ENCODE results near the gene SOX8.

The SOX8 gene

GRCh38 chr16:970386-970765 is 11.2 kb upstream of the SOX8 start:
- Histone ChIP-seq H3K27ac (ENCODE audit: low read depth, low read length) (peak overlapping the region; percentile 84), H3K4me1 (ENCODE audit: control insufficient read depth, insufficient read depth, low read length) (peaks cover 8% of the 10 kb centered on the region), H3K9ac (ENCODE audit: low read length) (peak overlapping the region; percentile 42), H3K4me3 (ENCODE audit: low read length) (peak overlapping the region; percentile 88), H3K27me3 (ENCODE audit: control insufficient read depth, insufficient read depth, low read length) (peaks cover 2% of the 10 kb centered on the region), H3K36me3 (ENCODE audit: control insufficient read depth, insufficient read depth, low read length) (no peaks in the 10 kb centered on the region)

GRCh38 chr16:970766-971581 is 10.6 kb upstream of the SOX8 start, which contains the start of gene LMF1:
Gene LMF1 (minus strand): TSS chr16:970984. CDS start chr16:970980, 4 bp downstream.
- Histone ChIP-seq H3K4me3 (ENCODE audit: low read length) (peak within 1 kb of the TSS; percentile 88), H3K4me1 (ENCODE audit: control insufficient read depth, insufficient read depth, low read length) (peaks cover 8% of the 10 kb centered on the region), H3K27me3 (ENCODE audit: control insufficient read depth, insufficient read depth, low read length) (peaks cover 2% of the 10 kb centered on the region), H3K9ac (ENCODE audit: low read length) (peak within 1 kb of the TSS; percentile 42), H3K27ac (ENCODE audit: low read depth, low read length) (peak within 1 kb of the TSS; percentile 84), H3K36me3 (ENCODE audit: control insufficient read depth, insufficient read depth, low read length) (no peaks in the 10 kb centered on the region)

DNA sequence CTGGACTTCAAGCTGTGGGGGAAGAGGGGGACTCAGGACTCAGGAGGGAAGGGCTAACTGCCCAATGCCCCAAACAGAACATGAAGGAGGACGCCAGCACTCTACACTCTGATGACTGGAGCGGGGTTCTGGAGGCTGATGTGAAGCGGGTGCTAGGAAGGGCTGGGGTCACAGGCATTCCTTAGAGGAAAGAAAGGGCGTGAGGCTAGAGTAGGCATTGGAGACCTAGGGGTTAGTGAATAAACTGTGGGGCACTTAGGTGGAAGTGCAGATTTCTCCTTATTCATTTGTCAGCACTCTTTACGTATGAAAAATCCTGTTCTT is 10.0 kb upstream of the SOX8 start:
- H3K4me1 ChIP-seq (ENCODE audit: control insufficient read depth, insufficient read depth, low read length), result peaks cover 8% of the 10 kb centered on the region
- no peaks in the 10 kb centered on the region for H3K36me3 ChIP-seq (ENCODE audit: control insufficient read depth, insufficient read depth, low read length)
- peaks cover 2% of the 10 kb centered on the region for H3K27me3 ChIP-seq (ENCODE audit: control insufficient read depth, insufficient read depth, low read length)
- H3K27ac ChIP-seq (ENCODE audit: low read depth, low read length), result no peak overlapping the region
- peak overlapping the region; percentile 55 for H3K4me3 ChIP-seq (ENCODE audit: low read length)
- no peak overlapping the region for H3K9ac ChIP-seq (ENCODE audit: low read length)

GRCh38 chr16:971981-972315 is 9.6 kb upstream of the SOX8 start:
- peaks cover 2% of the 10 kb centered on the region for H3K27me3 ChIP-seq (ENCODE audit: control insufficient read depth, insufficient read depth, low read length)
- H3K27ac ChIP-seq (ENCODE audit: low read depth, low read length), result no peak overlapping the region
- no peak overlapping the region for H3K4me3 ChIP-seq (ENCODE audit: low read length)
- H3K36me3 ChIP-seq (ENCODE audit: control insufficient read depth, insufficient read depth, low read length), result no peaks in the 10 kb centered on the region
- no peak overlapping the region for H3K9ac ChIP-seq (ENCODE audit: low read length)
- peaks cover 8% of the 10 kb centered on the region for H3K4me1 ChIP-seq (ENCODE audit: control insufficient read depth, insufficient read depth, low read length)

GRCh38 chr16:972316-973002 is 9.1 kb upstream of the SOX8 start:
- H3K36me3 ChIP-seq (ENCODE audit: control insufficient read depth, insufficient read depth, low read length), result no peaks in the 10 kb centered on the region
- no peak overlapping the region for H3K4me3 ChIP-seq (ENCODE audit: low read length)
- peaks cover 8% of the 10 kb centered on the region for H3K4me1 ChIP-seq (ENCODE audit: control insufficient read depth, insufficient read depth, low read length)
- H3K27me3 ChIP-seq (ENCODE audit: control insufficient read depth, insufficient read depth, low read length), result peaks cover 2% of the 10 kb centered on the region
- H3K27ac ChIP-seq (ENCODE audit: low read depth, low read length), result no peak overlapping the region
- no peak overlapping the region for H3K9ac ChIP-seq (ENCODE audit: low read length)

DNA sequence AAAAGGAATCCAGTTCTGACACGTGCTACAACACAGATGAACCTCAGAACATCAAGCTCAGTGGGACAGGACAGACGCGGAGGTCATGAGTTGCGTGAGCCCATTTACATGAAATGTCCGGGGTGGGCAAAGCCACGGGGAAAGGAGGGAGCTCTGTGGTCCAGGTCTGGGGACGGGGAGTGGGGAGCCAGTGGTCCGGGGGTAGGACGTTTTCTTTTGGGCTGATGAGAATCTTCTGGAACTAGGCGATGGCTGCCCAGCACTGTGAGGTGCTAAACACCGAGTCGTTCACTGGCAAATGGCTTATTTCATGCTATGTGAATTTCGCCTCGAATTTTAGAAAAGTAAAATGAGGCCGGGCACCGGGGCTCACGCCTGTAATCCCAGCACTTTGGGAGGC is 8.2 kb upstream of the SOX8 start:
- Histone ChIP-seq H3K4me1 (ENCODE audit: control insufficient read depth, insufficient read depth, low read length) (peaks cover 8% of the 10 kb centered on the region), H3K4me3 (ENCODE audit: low read length) (no peak overlapping the region), H3K36me3 (ENCODE audit: control insufficient read depth, insufficient read depth, low read length) (no peaks in the 10 kb centered on the region), H3K27ac (ENCODE audit: low read depth, low read length) (no peak overlapping the region), H3K27me3 (ENCODE audit: control insufficient read depth, insufficient read depth, low read length) (peaks cover 2% of the 10 kb centered on the region), H3K9ac (ENCODE audit: low read length) (no peak overlapping the region)

- H3K27me3 ChIP-seq (ENCODE audit: control insufficient read depth, insufficient read depth, low read length), result peaks cover 2% of the 10 kb centered on the region
- H3K36me3 ChIP-seq (ENCODE audit: control insufficient read depth, insufficient read depth, low read length), result no peaks in the 10 kb centered on the region
- no peak overlapping the region for H3K4me3 ChIP-seq (ENCODE audit: low read length)
- peaks cover 8% of the 10 kb centered on the region for H3K4me1 ChIP-seq (ENCODE audit: control insufficient read depth, insufficient read depth, low read length)
- H3K27ac ChIP-seq (ENCODE audit: low read depth, low read length), result no peak overlapping the region
- H3K9ac ChIP-seq (ENCODE audit: low read length), result no peak overlapping the region
Observed at GRCh38 chr16:974001-974601, 7.5 kb upstream of the SOX8 start.

- Histone ChIP-seq H3K27ac (ENCODE audit: low read depth, low read length) (no peak overlapping the region), H3K27me3 (ENCODE audit: control insufficient read depth, insufficient read depth, low read length) (peaks cover 2% of the 10 kb centered on the region), H3K9ac (ENCODE audit: low read length) (no peak overlapping the region), H3K4me3 (ENCODE audit: low read length) (no peak overlapping the region), H3K36me3 (ENCODE audit: control insufficient read depth, insufficient read depth, low read length) (no peaks in the 10 kb centered on the region), H3K4me1 (ENCODE audit: control insufficient read depth, insufficient read depth, low read length) (peaks cover 6% of the 10 kb centered on the region)
Observed at GRCh38 chr16:974611-975261, 6.8 kb upstream of the SOX8 start.

- Histone ChIP-seq H3K27ac (ENCODE audit: low read depth, low read length) (no peak overlapping the region), H3K4me3 (ENCODE audit: low read length) (no peak overlapping the region), H3K36me3 (ENCODE audit: control insufficient read depth, insufficient read depth, low read length) (no peaks in the 10 kb centered on the region), H3K4me1 (ENCODE audit: control insufficient read depth, insufficient read depth, low read length) (peaks cover 3% of the 10 kb centered on the region), H3K27me3 (ENCODE audit: control insufficient read depth, insufficient read depth, low read length) (peaks cover 2% of the 10 kb centered on the region), H3K9ac (ENCODE audit: low read length) (no peak overlapping the region)
Observed at GRCh38 chr16:975291-975690, 6.3 kb upstream of the SOX8 start.

DNA sequence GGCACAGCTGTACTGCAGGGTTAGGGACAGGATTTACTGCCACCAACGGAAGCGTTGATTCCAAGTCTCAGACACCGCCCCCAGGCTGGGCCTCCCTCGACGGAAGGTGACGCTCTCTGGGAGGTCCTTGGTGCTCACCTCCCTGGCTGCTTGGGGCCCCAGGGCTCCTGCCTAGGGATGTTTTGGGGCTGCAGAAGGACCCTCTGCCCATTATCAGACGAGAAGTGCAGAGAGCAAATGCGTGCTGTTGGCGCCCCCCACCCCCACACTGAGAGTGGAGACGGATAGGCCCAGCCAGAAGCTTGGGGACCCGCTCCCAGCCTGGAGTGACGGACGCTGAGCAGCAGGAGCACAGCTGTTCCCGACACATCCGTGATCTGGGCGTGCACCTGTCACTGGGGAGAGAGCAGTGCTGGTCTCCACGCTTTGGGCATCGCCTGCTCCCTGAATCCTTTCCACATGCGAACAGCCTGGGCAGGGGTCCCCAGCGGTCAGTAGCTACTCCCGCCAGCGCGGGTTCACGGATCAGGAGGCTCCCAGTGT is 5.1 kb upstream of the SOX8 start:
- Histone ChIP-seq H3K4me3 (ENCODE audit: low read length) (no peak overlapping the region), H3K4me1 (ENCODE audit: control insufficient read depth, insufficient read depth, low read length) (no peaks in the 10 kb centered on the region), H3K27ac (ENCODE audit: low read depth, low read length) (peak overlapping the region; percentile 51), H3K9ac (ENCODE audit: low read length) (no peak overlapping the region), H3K27me3 (ENCODE audit: control insufficient read depth, insufficient read depth, low read length) (no peaks in the 10 kb centered on the region), H3K36me3 (ENCODE audit: control insufficient read depth, insufficient read depth, low read length) (no peaks in the 10 kb centered on the region)

GRCh38 chr16:977081-977701 is 4.4 kb upstream of the SOX8 start:
- no peak overlapping the region for H3K9ac ChIP-seq (ENCODE audit: low read length)
- no peaks in the 10 kb centered on the region for H3K4me1 ChIP-seq (ENCODE audit: control insufficient read depth, insufficient read depth, low read length)
- H3K27me3 ChIP-seq (ENCODE audit: control insufficient read depth, insufficient read depth, low read length), result peaks cover 2% of the 10 kb centered on the region
- H3K36me3 ChIP-seq (ENCODE audit: control insufficient read depth, insufficient read depth, low read length), result no peaks in the 10 kb centered on the region
- peak overlapping the region; percentile 51 for H3K27ac ChIP-seq (ENCODE audit: low read depth, low read length)
- H3K4me3 ChIP-seq (ENCODE audit: low read length), result no peak overlapping the region

- no peaks in the 10 kb centered on the region for H3K4me1 ChIP-seq (ENCODE audit: control insufficient read depth, insufficient read depth, low read length)
- no peak overlapping the region for H3K9ac ChIP-seq (ENCODE audit: low read length)
- peaks cover 8% of the 10 kb centered on the region for H3K27me3 ChIP-seq (ENCODE audit: control insufficient read depth, insufficient read depth, low read length)
- no peak overlapping the region for H3K4me3 ChIP-seq (ENCODE audit: low read length)
- no peak overlapping the region for H3K27ac ChIP-seq (ENCODE audit: low read depth, low read length)
- no peaks in the 10 kb centered on the region for H3K36me3 ChIP-seq (ENCODE audit: control insufficient read depth, insufficient read depth, low read length)
Observed at GRCh38 chr16:977896-978295, 3.7 kb upstream of the SOX8 start.
